CD4-positive, CD25-positive, alpha-beta regulatory T cell (primary cell): ENCODE measurements around the gene TOM1. TPM values are rescaled to one million over a fixed set of nuclear protein-coding genes. Genes with fewer than 3 reads are reported as not detected.

Experiments used
- ATAC-seq, 2 donors: fragments of 150-1000 bp; cut with Tn5 transposase; one replicate each; pipeline ENCODE4 v1.10.0; 2021; ENCODE audit warnings: low read depth in 2 of 2, moderate number of reproducible peaks in 2 of 2, moderate library complexity in 1 of 2
- DNase-seq, 3 donors: peaks; one replicate each; pipeline versions ENCODE4 v3.0.0 to v3.0.0-alpha.2; 2012 to 2022; ENCODE audit warnings: mixed read lengths in 1 of 3
- H3K27ac ChIP-seq: one replicate; pipeline ENCODE4 v1.7.0; 2013; ENCODE audit warnings: mild to moderate bottlenecking, low read length; ENCODE audit not compliant: insufficient read depth, poor library complexity, severe bottlenecking
- H3K27me3 ChIP-seq: one replicate; pipeline ENCODE4 v1.7.0; 2013; ENCODE audit warnings: low read length; ENCODE audit not compliant: control insufficient read depth, insufficient read depth
- H3K36me3 ChIP-seq: one replicate; pipeline ENCODE4 v1.7.0; 2013; ENCODE audit warnings: mild to moderate bottlenecking, low read length, moderate library complexity; ENCODE audit not compliant: control insufficient read depth, insufficient read depth
- H3K4me1 ChIP-seq: 2 replicates; pipeline ENCODE4 v1.7.0; 2013; ENCODE audit warnings: mild to moderate bottlenecking, low read length; ENCODE audit not compliant: insufficient read depth, control insufficient read depth, poor library complexity, severe bottlenecking
- H3K4me3 ChIP-seq: one replicate; pipeline ENCODE4 v1.7.0; 2013; ENCODE audit warnings: low read depth, mild to moderate bottlenecking, low read length, moderate library complexity
- H3K9me3 ChIP-seq, 2 experiments: 1 replicate in 1 of 2; 2 replicates in 1 of 2; pipeline ENCODE4 v1.7.0; 2013; ENCODE audit warnings: low read length in 2 of 2, mild to moderate bottlenecking in 1 of 2, moderate library complexity in 1 of 2; ENCODE audit not compliant: control insufficient read depth in 2 of 2
- H3K27ac Mint-ChIP-seq, 3 donors: one replicate each; pipeline ENCODE4 v1.8.0; 2020 to 2022; ENCODE audit warnings: mild to moderate bottlenecking in 3 of 3, mixed read lengths in 3 of 3, moderate library complexity in 2 of 3
- H3K27me3 Mint-ChIP-seq: one replicate; pipeline ENCODE4 v1.8.0; 2022; ENCODE audit warnings: mild to moderate bottlenecking, mixed read lengths
- H3K36me3 Mint-ChIP-seq: one replicate; pipeline ENCODE4 v1.8.0; 2020; ENCODE audit warnings: mixed read lengths
- H3K4me1 Mint-ChIP-seq, 4 donors: one replicate each; pipeline ENCODE4 v1.8.0; 2020 to 2022; ENCODE audit warnings: mixed read lengths in 4 of 4, mild to moderate bottlenecking in 1 of 4
- H3K4me3 Mint-ChIP-seq, 4 donors: one replicate each; pipeline ENCODE4 v1.8.0; 2020 to 2022; ENCODE audit warnings: mild to moderate bottlenecking in 4 of 4, mixed read lengths in 4 of 4, moderate library complexity in 3 of 4
- H3K9me3 Mint-ChIP-seq, 7 donors: one replicate each; pipeline ENCODE4 v1.8.0; 2020 to 2022; ENCODE audit warnings: mixed read lengths in 7 of 7, mild to moderate bottlenecking in 3 of 7, moderate library complexity in 2 of 7
- polyA plus RNA-seq, 4 donors: library from polyadenylated mRNA; unstranded; fragments of 300-500 nt; fragmentation: Illumina TruSeq; gene quantifications; one replicate each; pipeline ENCODE4 v1.2.3, GENCODE V29; 2021
- total RNA-seq: library from RNA; stranded (reverse); gene quantifications from one replicate; pipeline ENCODE4 v1.2.3, GENCODE V29; 2022

Gene TOM1
- total and polyA plus RNA-seq, 5 donors from 2014 or later: 54.8 to 194 (median 71.6) TPM

GRCh38 chr22:35266277-35266676 is 33.4 kb upstream of the TOM1 start:
- Histone ChIP-seq H3K27me3 (no peaks in the 10 kb centered on the region), H3K27ac (no peak overlapping the region), H3K9me3 (no peaks in the 10 kb centered on the region), H3K36me3 (peaks cover 65% of the 10 kb centered on the region), H3K4me3 (no peak overlapping the region), H3K4me1 (no peaks in the 10 kb centered on the region)
- Mint-ChIP-seq H3K36me3 (peaks cover 51% of the 10 kb centered on the region), H3K27ac (no peak overlapping the region), H3K4me1 (peaks cover 0 to 34% (median 20%) of the 10 kb centered on the region in 4 donors), H3K4me3 (no peak overlapping the region), H3K27me3 (no peaks in the 10 kb centered on the region), H3K9me3 (no peaks in the 10 kb centered on the region)
- ATAC-seq (no peak), DNase-seq (no peak)

- ATAC-seq (no peak), DNase-seq (no peak)
- Histone ChIP-seq H3K4me3 (no peak overlapping the region), H3K27me3 (no peaks in the 10 kb centered on the region), H3K9me3 (no peaks in the 10 kb centered on the region), H3K4me1 (peaks cover 11% of the 10 kb centered on the region), H3K27ac (no peak overlapping the region), H3K36me3 (peaks cover 44% of the 10 kb centered on the region)
- Mint-ChIP-seq H3K4me1 (peaks cover 23 to 62% (median 39%) of the 10 kb centered on the region in 4 donors), H3K4me3 (no peak overlapping the region), H3K36me3 (peaks cover 48% of the 10 kb centered on the region), H3K27me3 (no peaks in the 10 kb centered on the region), H3K27ac (peak overlapping the region in 2 of 3 donors; percentile 21 to 40), H3K9me3 (no peaks in the 10 kb centered on the region)
Measured at GRCh38 chr22:35269630-35270029, 30.1 kb upstream of the TOM1 start.

- H3K4me1 ChIP-seq: peaks cover 15% of the 10 kb centered on the region
- peak in 1 of 2 donors; percentile 57 for ATAC-seq
Measured at GRCh38 chr22:35274154-35274871, 25.4 kb upstream of the TOM1 start.

GRCh38 chr22:35275580-35275979 is 24.1 kb upstream of the TOM1 start:
- ATAC-seq: no peak
- H3K27me3 ChIP-seq: no peaks in the 10 kb centered on the region
- DNase-seq: no peak
- H3K4me1 Mint-ChIP-seq: peaks cover 31 to 48% (median 34%) of the 10 kb centered on the region in 4 donors
- no peak overlapping the region for H3K4me3 Mint-ChIP-seq
- peaks cover 17% of the 10 kb centered on the region for H3K36me3 ChIP-seq
- H3K27me3 Mint-ChIP-seq: no peaks in the 10 kb centered on the region
- H3K36me3 Mint-ChIP-seq: peaks cover 37% of the 10 kb centered on the region
- no peaks in the 10 kb centered on the region for H3K9me3 ChIP-seq
- no peaks in the 10 kb centered on the region for H3K9me3 Mint-ChIP-seq
- no peak overlapping the region for H3K4me3 ChIP-seq
- H3K4me1 ChIP-seq: peaks cover 15% of the 10 kb centered on the region
- peak overlapping the region in 1 of 3 donors; percentile 89 for H3K27ac Mint-ChIP-seq
- H3K27ac ChIP-seq: no peak overlapping the region

More at GRCh38 chr22:35274154-35274871, 25.4 kb upstream of the TOM1 start:
- H3K27ac Mint-ChIP-seq: peak overlapping the region; percentile 82 to 95 (median 89)
- H3K36me3 ChIP-seq: peaks cover 20% of the 10 kb centered on the region
- H3K4me3 Mint-ChIP-seq: peak overlapping the region in 3 of 4 donors; percentile 39 to 66 (median 49)
- no peaks in the 10 kb centered on the region for H3K27me3 Mint-ChIP-seq
- H3K4me3 ChIP-seq: peak overlapping the region; percentile 37
- no peaks in the 10 kb centered on the region for H3K27me3 ChIP-seq
- DNase-seq: peak in 2 of 3 donors; percentile 18 to 30
- no peaks in the 10 kb centered on the region for H3K9me3 ChIP-seq
- H3K27ac ChIP-seq: no peak overlapping the region
- no peaks in the 10 kb centered on the region for H3K9me3 Mint-ChIP-seq
- H3K4me1 Mint-ChIP-seq: peaks cover 23 to 42% (median 34%) of the 10 kb centered on the region in 4 donors
- H3K36me3 Mint-ChIP-seq: peaks cover 33% of the 10 kb centered on the region

- Histone ChIP-seq H3K4me3 (no peak overlapping the region), H3K9me3 (no peaks in the 10 kb centered on the region), H3K4me1 (peaks cover 15% of the 10 kb centered on the region), H3K27ac (no peak overlapping the region), H3K36me3 (peaks cover 20% of the 10 kb centered on the region), H3K27me3 (no peaks in the 10 kb centered on the region)
- no peak overlapping the region for H3K4me3 Mint-ChIP-seq
- peaks cover 39% of the 10 kb centered on the region for H3K36me3 Mint-ChIP-seq
- no peaks in the 10 kb centered on the region for H3K27me3 Mint-ChIP-seq
- DNase-seq (no peak), ATAC-seq (no peak)
- H3K4me1 Mint-ChIP-seq: peaks cover 31 to 50% (median 35%) of the 10 kb centered on the region in 4 donors
- peak overlapping the region in 1 of 3 donors; percentile 64 for H3K27ac Mint-ChIP-seq
- no peaks in the 10 kb centered on the region for H3K9me3 Mint-ChIP-seq
Measured at GRCh38 chr22:35276019-35276418, 23.7 kb upstream of the TOM1 start.

GRCh38 chr22:35288116-35288515 is 11.6 kb upstream of the TOM1 start:
- Histone ChIP-seq H3K27me3 (no peaks in the 10 kb centered on the region), H3K9me3 (no peaks in the 10 kb centered on the region), H3K4me1 (no peaks in the 10 kb centered on the region), H3K27ac (no peak overlapping the region), H3K4me3 (no peak overlapping the region), H3K36me3 (peaks cover 78% of the 10 kb centered on the region)
- Mint-ChIP-seq H3K4me3 (no peak overlapping the region), H3K9me3 (no peaks in the 10 kb centered on the region), H3K27ac (no peak overlapping the region), H3K27me3 (no peaks in the 10 kb centered on the region), H3K36me3 (peaks cover 33% of the 10 kb centered on the region), H3K4me1 (no peaks in the 10 kb centered on the region)
- DNase-seq (no peak), ATAC-seq (no peak)

GRCh38 chr22:35292786-35293185 is 6.9 kb upstream of the TOM1 start:
- Histone ChIP-seq H3K4me3 (no peak overlapping the region), H3K36me3 (peaks cover 61% of the 10 kb centered on the region), H3K4me1 (no peaks in the 10 kb centered on the region), H3K9me3 (no peaks in the 10 kb centered on the region), H3K27ac (no peak overlapping the region), H3K27me3 (no peaks in the 10 kb centered on the region)
- no peak overlapping the region for H3K4me3 Mint-ChIP-seq
- peaks cover 0 to 4% (median 0%) of the 10 kb centered on the region in 4 donors for H3K4me1 Mint-ChIP-seq
- H3K27ac Mint-ChIP-seq: no peak overlapping the region
- peaks cover 40% of the 10 kb centered on the region for H3K36me3 Mint-ChIP-seq
- no peaks in the 10 kb centered on the region for H3K9me3 Mint-ChIP-seq
- ATAC-seq: no peak
- no peaks in the 10 kb centered on the region for H3K27me3 Mint-ChIP-seq
- no peak for DNase-seq

GRCh38 chr22:35296051-35296450 is 3.6 kb upstream of the TOM1 start:
- Mint-ChIP-seq H3K36me3 (peaks cover 34% of the 10 kb centered on the region), H3K27ac (no peak overlapping the region)
- H3K27ac ChIP-seq: no peak overlapping the region

More at GRCh38 chr22:35296051-35296450, 3.6 kb upstream of the TOM1 start:
- Histone ChIP-seq H3K9me3 (no peaks in the 10 kb centered on the region), H3K4me1 (peaks cover 17% of the 10 kb centered on the region), H3K27me3 (no peaks in the 10 kb centered on the region), H3K36me3 (peaks cover 37% of the 10 kb centered on the region), H3K4me3 (no peak overlapping the region)
- peaks cover 3 to 22% (median 7%) of the 10 kb centered on the region in 4 donors for H3K4me1 Mint-ChIP-seq
- ATAC-seq: no peak
- H3K4me3 Mint-ChIP-seq: no peak overlapping the region
- no peak for DNase-seq
- H3K27me3 Mint-ChIP-seq: no peaks in the 10 kb centered on the region
- no peaks in the 10 kb centered on the region for H3K9me3 Mint-ChIP-seq
